ENCODE measurements around the gene OR5M3.

Gene OR5M3

DNA sequence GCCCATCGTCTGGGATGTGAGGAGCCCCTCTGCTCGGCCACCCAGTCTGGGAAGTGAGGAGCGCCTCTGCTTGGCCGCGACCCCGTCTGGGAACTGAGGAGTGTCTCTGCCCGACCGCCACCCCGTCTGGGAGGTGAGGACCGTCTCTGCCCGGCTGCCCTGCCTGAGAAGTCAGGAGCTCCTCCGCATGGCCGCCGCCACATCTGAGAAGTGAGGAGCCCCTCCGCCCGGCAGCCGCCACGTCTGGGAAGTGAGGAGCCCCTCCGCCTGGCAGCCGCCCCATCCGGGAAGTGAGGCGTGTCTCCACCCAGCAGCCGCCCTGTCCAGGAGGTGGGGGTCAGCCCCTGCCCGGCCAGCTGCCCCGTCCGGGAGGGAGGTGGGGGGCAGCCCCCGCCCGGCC, 23.9 kb upstream of the OR5M3 start:
- TF ChIP-seq EZH2phosphoT487 (IDR thresholded peaks at IDR 0.05; ENCODE audit: low read depth): no peak
- TF ChIP-seq CTCF (IDR thresholded peaks at IDR 0.05; ENCODE audit: low read depth, low read length): no peak
- Histone ChIP-seq H3K79me2 (ENCODE audit: low read length) (no peaks in the 10 kb centered on the region), H3K9me3 (ENCODE audit: insufficient read depth, low read length) (no peaks in the 10 kb centered on the region), H3K27me3 (ENCODE audit: low read depth, low read length) (no peaks in the 10 kb centered on the region), H3K36me3 (replicated peaks; ENCODE audit: low read depth, low read length) (no peaks in the 10 kb centered on the region), H3K27ac (ENCODE audit: low read length) (no peak overlapping the region), H3K4me3 (ENCODE audit: low read length) (no peak overlapping the region), H2AFZ (ENCODE audit: low read depth, low read length) (no peak overlapping the region), H3K4me2 (ENCODE audit: low read length) (no peak overlapping the region), H3K4me1 (ENCODE audit: low read length) (no peaks in the 10 kb centered on the region), H4K20me1 (ENCODE audit: insufficient read depth, low read length) (no peaks in the 10 kb centered on the region), H3K9ac (ENCODE audit: low read length) (no peak overlapping the region)

GRCh38 chr11:56495117-56495516, 22.0 kb upstream of the OR5M3 start:
- Histone ChIP-seq H3K4me1 (ENCODE audit: low read length) (no peaks in the 10 kb centered on the region), H4K20me1 (ENCODE audit: insufficient read depth, low read length) (no peaks in the 10 kb centered on the region), H3K4me3 (ENCODE audit: low read length) (no peak overlapping the region), H3K27ac (ENCODE audit: low read length) (no peak overlapping the region), H3K9ac (ENCODE audit: low read length) (no peak overlapping the region), H3K36me3 (replicated peaks; ENCODE audit: low read depth, low read length) (no peaks in the 10 kb centered on the region), H3K4me2 (ENCODE audit: low read length) (no peak overlapping the region), H2AFZ (ENCODE audit: low read depth, low read length) (no peak overlapping the region), H3K79me2 (ENCODE audit: low read length) (no peaks in the 10 kb centered on the region), H3K9me3 (ENCODE audit: insufficient read depth, low read length) (no peaks in the 10 kb centered on the region), H3K27me3 (ENCODE audit: low read depth, low read length) (no peaks in the 10 kb centered on the region)
- no peak for TF ChIP-seq CTCF (IDR thresholded peaks at IDR 0.05; ENCODE audit: low read depth, low read length)
- TF ChIP-seq EZH2phosphoT487 (IDR thresholded peaks at IDR 0.05; ENCODE audit: low read depth): no peak

- Histone ChIP-seq H3K27me3 (ENCODE audit: low read depth, low read length) (no peaks in the 10 kb centered on the region), H3K4me1 (ENCODE audit: low read length) (no peaks in the 10 kb centered on the region), H3K27ac (ENCODE audit: low read length) (no peak within 1 kb of the TSS), H4K20me1 (ENCODE audit: insufficient read depth, low read length) (no peaks in the 10 kb centered on the region), H3K36me3 (replicated peaks; ENCODE audit: low read depth, low read length) (no peaks in the 10 kb centered on the region), H3K9me3 (ENCODE audit: insufficient read depth, low read length) (no peaks in the 10 kb centered on the region), H2AFZ (ENCODE audit: low read depth, low read length) (no peak within 1 kb of the TSS), H3K4me2 (ENCODE audit: low read length) (no peak within 1 kb of the TSS), H3K79me2 (ENCODE audit: low read length) (no peaks in the 10 kb centered on the region), H3K9ac (ENCODE audit: low read length) (no peak within 1 kb of the TSS), H3K4me3 (ENCODE audit: low read length) (no peak within 1 kb of the TSS)
- TF ChIP-seq CTCF (IDR thresholded peaks at IDR 0.05; ENCODE audit: low read depth, low read length) (no peak), EZH2phosphoT487 (IDR thresholded peaks at IDR 0.05; ENCODE audit: low read depth) (no peak)
These were observed 18.1 kb upstream of the OR5M3 start, which contains the start of gene OR5M8 for GRCh38 chr11:56491270-56491669. Gene OR5M8 (minus strand): TSS chr11:56491370. CDS start chr11:56491370, 0 bp downstream.

GRCh38 chr11:56486801-56487200, 13.6 kb upstream of the OR5M3 start:
- Histone ChIP-seq H4K20me1 (ENCODE audit: insufficient read depth, low read length) (no peaks in the 10 kb centered on the region), H2AFZ (ENCODE audit: low read depth, low read length) (no peak overlapping the region), H3K4me1 (ENCODE audit: low read length) (no peaks in the 10 kb centered on the region), H3K9ac (ENCODE audit: low read length) (no peak overlapping the region), H3K27ac (ENCODE audit: low read length) (no peak overlapping the region), H3K4me3 (ENCODE audit: low read length) (no peak overlapping the region), H3K27me3 (ENCODE audit: low read depth, low read length) (no peaks in the 10 kb centered on the region), H3K36me3 (replicated peaks; ENCODE audit: low read depth, low read length) (no peaks in the 10 kb centered on the region), H3K9me3 (ENCODE audit: insufficient read depth, low read length) (no peaks in the 10 kb centered on the region), H3K79me2 (ENCODE audit: low read length) (no peaks in the 10 kb centered on the region), H3K4me2 (ENCODE audit: low read length) (no peak overlapping the region)
- TF ChIP-seq EZH2phosphoT487 (IDR thresholded peaks at IDR 0.05; ENCODE audit: low read depth) (no peak), CTCF (IDR thresholded peaks at IDR 0.05; ENCODE audit: low read depth, low read length) (no peak)
